NCI-H446 treated with DMSO at 0.1 percent for 48 hours (cell line): ENCODE results near the gene OR5D13.

ENCODE experiments used
- DNase-seq: peaks from one replicate; lab custom pipeline; 2025; lab: John Stamatoyannopoulos, UW

Gene OR5D13

GRCh38 chr11:55773138-55773537 lies at the start of gene OR5D13:
Gene OR5D13, plus strand, starts transcription at chr11:55773438. Its CDS starts 0 bp downstream, at chr11:55773438.
- no peak for DNase-seq

- DNase-seq = no peak
These were observed 46.4 kb upstream of the OR5D13 start for GRCh38 chr11:55726715-55727324.

GRCh38 chr11:55732936-55733335 lies 40.3 kb upstream of the OR5D13 start:
- DNase-seq = no peak

GRCh38 chr11:55791606-55792005 lies 18.4 kb downstream of the OR5D13 start:
- no peak for DNase-seq

- DNase-seq = no peak
These were observed 20.1 kb downstream of the OR5D13 start for GRCh38 chr11:55793321-55793720.

GRCh38 chr11:55795256-55795655 lies 22.0 kb downstream of the OR5D13 start, which contains the start of gene OR5D14:
Gene OR5D14, plus strand, starts transcription at chr11:55795556. Its CDS starts 0 bp downstream, at chr11:55795556.
- no peak for DNase-seq

- no peak for DNase-seq
These were observed 33.0 kb downstream of the OR5D13 start for GRCh38 chr11:55806248-55806647.

GRCh38 chr11:55811067-55811466 lies 37.8 kb downstream of the OR5D13 start, which contains the start of gene OR5L1:
Gene OR5L1, plus strand, starts transcription at chr11:55811367. Its CDS starts 100 bp downstream, at chr11:55811467.
- DNase-seq = no peak

- no peak for DNase-seq
These were observed 46.1 kb downstream of the OR5D13 start, which contains the start of gene OR5D18 for GRCh38 chr11:55819330-55819729. Gene OR5D18, plus strand, starts transcription at chr11:55819630. Its CDS starts 0 bp downstream, at chr11:55819630.
